OCI-LY1 (cell line): Measurements from ENCODE around the gene NOL6.

ENCODE experiments used
- CTCF ChIP-seq: fragments of 200-600 bp; sonication (generic), shearing (Covaris generic); IDR thresholded peaks from 2 replicates; pipeline ENCODE4 v1.5.1; 2017; ENCODE audit warnings: mild to moderate bottlenecking, antibody characterized with exemption, low read length, moderate library complexity, mixed read lengths
- EZH2 ChIP-seq: fragments of 200-600 bp; sonication (generic), shearing (Covaris generic); IDR thresholded peaks from 2 replicates; pipeline ENCODE4 v1.8.0; 2017; ENCODE audit warnings: borderline replicate concordance, mixed run types, mild to moderate bottlenecking, antibody characterized with exemption, low read length, moderate library complexity, mixed read lengths

- TF ChIP-seq CTCF = peak; percentile 24; the same call in 1 of the 2 replicates
- no peak for TF ChIP-seq EZH2
Observed at GRCh38 chr9:33498387-33498786, 24.7 kb upstream of the NOL6 start.
